ENCODE data around the gene MAEA. TPM values are rescaled to one million over a fixed set of nuclear protein-coding genes. Genes with fewer than 3 reads are reported as not detected.

Gene MAEA
- total RNA-seq, 4 donors from 2014 or later: 114 to 211 (median 168) TPM

DNA sequence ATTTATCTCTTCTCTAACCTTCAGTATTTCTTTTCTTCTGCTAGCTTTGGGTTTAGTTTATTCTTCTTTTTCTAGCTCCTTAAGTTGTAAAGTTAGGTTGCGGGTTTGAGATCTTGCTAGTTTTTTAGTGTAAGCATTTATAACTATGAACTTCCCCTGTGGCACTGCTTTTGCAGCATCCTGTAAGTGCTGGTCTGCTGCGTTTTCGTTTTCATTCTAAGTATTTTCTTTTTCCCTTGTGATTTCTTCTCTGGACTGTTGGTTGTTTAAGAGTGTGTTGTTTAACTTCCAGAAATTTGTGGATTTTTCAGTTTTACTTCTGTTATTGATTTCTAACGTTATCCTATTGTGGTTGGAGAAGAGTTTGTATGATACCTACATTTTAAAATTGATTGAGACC, 29.7 kb upstream of the MAEA start:
- TF ChIP-seq POLR2A (IDR thresholded peaks at IDR 0.05) (no peak), EP300 (IDR thresholded peaks at IDR 0.05; ENCODE audit: low read depth) (no peak)
- TF ChIP-seq, protein P1, sequence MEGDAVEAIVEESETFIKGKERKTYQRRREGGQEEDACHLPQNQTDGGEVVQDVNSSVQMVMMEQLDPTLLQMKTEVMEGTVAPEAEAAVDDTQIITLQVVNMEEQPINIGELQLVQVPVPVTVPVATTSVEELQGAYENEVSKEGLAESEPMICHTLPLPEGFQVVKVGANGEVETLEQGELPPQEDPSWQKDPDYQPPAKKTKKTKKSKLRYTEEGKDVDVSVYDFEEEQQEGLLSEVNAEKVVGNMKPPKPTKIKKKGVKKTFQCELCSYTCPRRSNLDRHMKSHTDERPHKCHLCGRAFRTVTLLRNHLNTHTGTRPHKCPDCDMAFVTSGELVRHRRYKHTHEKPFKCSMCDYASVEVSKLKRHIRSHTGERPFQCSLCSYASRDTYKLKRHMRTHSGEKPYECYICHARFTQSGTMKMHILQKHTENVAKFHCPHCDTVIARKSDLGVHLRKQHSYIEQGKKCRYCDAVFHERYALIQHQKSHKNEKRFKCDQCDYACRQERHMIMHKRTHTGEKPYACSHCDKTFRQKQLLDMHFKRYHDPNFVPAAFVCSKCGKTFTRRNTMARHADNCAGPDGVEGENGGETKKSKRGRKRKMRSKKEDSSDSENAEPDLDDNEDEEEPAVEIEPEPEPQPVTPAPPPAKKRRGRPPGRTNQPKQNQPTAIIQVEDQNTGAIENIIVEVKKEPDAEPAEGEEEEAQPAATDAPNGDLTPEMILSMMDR (IDR thresholded peaks at IDR 0.05): no peak
- intact Hi-C loops (cut with DNase I; ENCODE audit: low total_unique reads) (no loop called here), in situ Hi-C loops (cut with MboI; ENCODE audit: low pct_ligation_motif_present in 1 of 4, low pct_unique_long_range_greater_than_20kb in 1 of 4, low sequenced_read_pairs in 3 of 4) (loop anchor here (5.0 to 25.0 kb wide), 5 partner anchors 75 to 128 kb away; partner anchors contain the start of genes SPON2 (in 2 of the 4) and UVSSA (in 2 of the 4))
- H3K27me3 ChIP-seq: no peaks in the 10 kb centered on the region
- no peak overlapping the region for H3K4me3 ChIP-seq
- DNase-seq: no peak
- H3K4me1 ChIP-seq: no peaks in the 10 kb centered on the region
- 83 to 95% methylated on average over 3 to 4 of the region's 4 CpGs for WGBS, 2 donors (ENCODE audit: low coverage in 1 of 2)
- H3K27ac ChIP-seq: no peak overlapping the region
- H3K9me3 ChIP-seq: no peaks in the 10 kb centered on the region
- H3K36me3 ChIP-seq: no peaks in the 10 kb centered on the region

DNA sequence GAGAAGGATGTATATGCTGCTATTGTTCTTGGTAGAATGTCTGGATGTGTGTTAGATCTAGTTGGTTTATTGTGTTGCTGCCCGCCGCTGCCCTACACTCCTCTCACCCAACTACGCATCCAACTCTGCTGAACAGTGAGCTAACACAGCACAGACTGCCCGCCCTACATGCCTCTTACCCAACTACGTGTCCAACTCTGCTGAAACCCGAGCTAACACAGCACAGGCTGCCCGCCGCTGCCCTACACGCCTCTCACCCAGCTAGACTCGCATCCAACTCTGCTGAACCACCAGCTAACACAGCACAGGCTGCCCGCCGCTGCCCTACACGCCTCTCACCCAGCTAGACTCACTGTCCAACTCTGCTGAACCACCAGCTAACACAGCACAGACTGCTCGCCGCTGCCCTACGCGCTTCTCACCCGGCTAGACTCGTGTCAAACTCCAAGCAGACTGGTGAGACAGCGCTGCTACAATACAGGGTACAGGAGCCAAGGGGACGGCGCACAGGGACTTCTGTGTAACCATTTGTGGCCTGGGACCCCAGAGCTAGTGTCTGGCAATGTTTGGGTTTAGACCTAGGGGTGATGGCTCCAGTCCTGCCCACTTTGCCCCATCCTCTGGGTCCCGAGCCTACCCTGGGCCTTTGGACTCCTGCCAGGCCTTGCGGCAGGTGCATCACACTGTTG, 29.1 kb upstream of the MAEA start:
- WGBS, 2 donors (ENCODE audit: low coverage in 1 of 2): 91 to 97% methylated on average over 11 to 23 of the region's 24 CpGs
- no peak for DNase-seq
- no peaks in the 10 kb centered on the region for H3K9me3 ChIP-seq
- no peak overlapping the region for H3K27ac ChIP-seq
- H3K36me3 ChIP-seq: no peaks in the 10 kb centered on the region
- H3K4me3 ChIP-seq: no peak overlapping the region
- in situ Hi-C loops (cut with MboI; ENCODE audit: low pct_ligation_motif_present in 1 of 4, low pct_unique_long_range_greater_than_20kb in 1 of 4, low sequenced_read_pairs in 3 of 4): loop anchor here (5.0 to 25.0 kb wide), 3 partner anchors 98 to 128 kb away; partner anchors contain the start of gene SPON2 (in 2 of the 4)
- H3K27me3 ChIP-seq: no peaks in the 10 kb centered on the region
- H3K4me1 ChIP-seq: no peaks in the 10 kb centered on the region
- intact Hi-C loops (cut with DNase I; ENCODE audit: low total_unique reads): no loop called here
- TF ChIP-seq EP300 (IDR thresholded peaks at IDR 0.05; ENCODE audit: low read depth) (no peak), POLR2A (IDR thresholded peaks at IDR 0.05) (no peak), POLR2AphosphoS5 (IDR thresholded peaks at IDR 0.05) (no peak)
- TF ChIP-seq, protein P1 (IDR thresholded peaks at IDR 0.05): no peak

DNA sequence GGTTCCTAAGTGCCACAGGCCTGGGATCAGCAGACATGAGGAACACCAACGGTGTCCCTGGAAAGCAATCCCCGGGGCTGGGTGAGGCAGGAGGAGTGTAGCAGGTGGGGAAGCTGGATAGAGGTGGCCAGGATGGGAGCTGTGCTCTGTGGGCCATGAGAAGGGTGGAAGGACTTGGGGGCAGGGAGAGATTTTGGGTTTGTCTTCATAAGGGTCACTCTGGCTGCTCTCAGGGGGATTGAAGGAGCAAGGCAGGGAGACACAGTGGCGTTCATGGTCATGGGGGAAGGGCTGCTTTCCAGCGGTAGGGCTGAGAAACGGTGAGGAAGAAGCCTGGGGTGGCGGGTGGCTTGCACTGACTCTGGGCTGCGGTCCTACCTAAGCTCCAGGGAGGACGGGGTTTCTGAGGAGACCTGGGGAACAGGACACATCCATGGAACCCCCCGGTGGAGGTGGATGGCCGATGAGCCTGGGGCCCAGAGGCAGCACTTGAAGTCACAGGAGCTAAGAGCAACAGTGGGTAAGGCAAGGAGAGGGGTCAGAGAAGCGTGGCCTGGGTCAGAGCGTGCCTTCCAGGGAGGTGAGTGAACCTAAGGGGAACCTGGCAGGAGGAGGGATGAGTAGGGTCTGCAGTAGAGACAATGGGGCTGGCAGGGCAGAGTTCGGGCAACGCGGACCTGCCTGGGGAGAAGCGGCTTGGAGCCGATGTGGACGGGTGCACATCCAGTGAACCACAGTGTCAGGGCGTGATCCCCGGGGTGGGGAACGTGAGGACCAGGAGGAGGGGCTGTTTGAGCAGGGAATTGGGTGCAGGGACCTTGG, 28.4 kb upstream of the MAEA start:
- in situ Hi-C loops (cut with MboI; ENCODE audit: low pct_ligation_motif_present in 1 of 4, low pct_unique_long_range_greater_than_20kb in 1 of 4, low sequenced_read_pairs in 3 of 4) (loop anchor here (5.0 to 25.0 kb wide), 3 partner anchors 99 to 129 kb away; partner anchors contain the start of gene SPON2 (in 2 of the 4)), intact Hi-C loops (cut with DNase I; ENCODE audit: low total_unique reads) (no loop called here)
- Histone ChIP-seq H3K9me3 (no peaks in the 10 kb centered on the region), H3K4me3 (no peak overlapping the region), H3K27ac (no peak overlapping the region), H3K36me3 (no peaks in the 10 kb centered on the region), H3K4me1 (no peaks in the 10 kb centered on the region), H3K27me3 (no peaks in the 10 kb centered on the region)
- TF ChIP-seq POLR2A (IDR thresholded peaks at IDR 0.05): no peak
- TF ChIP-seq, protein P1 (IDR thresholded peaks at IDR 0.05): no peak
- WGBS, 2 donors (ENCODE audit: low coverage in 1 of 2): 90 to 93% methylated on average over 7 to 21 of the region's 21 CpGs
- no peak for DNase-seq

DNA sequence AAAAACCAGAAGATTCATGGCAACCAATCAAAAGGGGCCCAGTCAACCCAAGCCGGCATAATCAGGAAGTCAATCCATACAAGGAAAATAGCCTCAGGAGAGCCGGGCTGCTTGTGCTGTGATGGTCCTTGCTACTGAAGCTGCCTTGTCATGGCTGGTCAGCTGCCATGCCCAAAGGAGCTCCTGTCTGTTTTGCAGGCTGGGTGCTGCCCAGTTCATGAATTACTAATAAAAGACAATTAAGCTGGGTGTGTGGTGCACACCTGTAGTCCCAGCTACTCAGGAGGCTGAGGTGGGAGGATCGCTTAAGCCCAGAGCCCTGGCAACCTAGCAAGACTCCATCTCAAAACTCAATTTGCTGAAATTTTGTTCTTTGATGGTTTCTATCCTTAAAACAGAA, 24.7 kb upstream of the MAEA start:
- TF ChIP-seq, protein P1 (IDR thresholded peaks at IDR 0.05): no peak
- TF ChIP-seq POLR2A (IDR thresholded peaks at IDR 0.05) (no peak), POLR2AphosphoS5 (IDR thresholded peaks at IDR 0.05) (no peak), EP300 (IDR thresholded peaks at IDR 0.05; ENCODE audit: low read depth) (no peak)
- H3K4me3 ChIP-seq: no peak overlapping the region
- no peak for DNase-seq
- no peaks in the 10 kb centered on the region for H3K27me3 ChIP-seq
- 98% methylated on average over 3 of the region's 3 CpGs; no CpG with 5 or more reads in 1 of the 2 donors for WGBS, 2 donors (ENCODE audit: low coverage in 1 of 2)
- H3K36me3 ChIP-seq: no peaks in the 10 kb centered on the region
- H3K4me1 ChIP-seq: no peaks in the 10 kb centered on the region
- H3K27ac ChIP-seq: no peak overlapping the region
- in situ Hi-C loops (cut with MboI; ENCODE audit: low pct_ligation_motif_present in 1 of 4, low pct_unique_long_range_greater_than_20kb in 1 of 4, low sequenced_read_pairs in 3 of 4): loop anchor here (5.0 to 25.0 kb wide), 3 partner anchors 103 to 133 kb away; partner anchors contain the start of gene SPON2 (in 2 of the 4)
- H3K9me3 ChIP-seq: no peaks in the 10 kb centered on the region
- intact Hi-C loops (cut with DNase I; ENCODE audit: low total_unique reads): no loop called here

All from transverse colon (tissue), 4 donors.